KMS-11 (cell line): ENCODE measurements around the gene RNU2-63P.

Source experiments
- H2AFZ ChIP-seq: fragments of 200-600 bp; sonication (generic); 2 replicates; pipeline ENCODE4 v1.6.1; 2016; ENCODE audit warnings: antibody characterized with exemption, mixed run types, low read depth
- H3K27ac ChIP-seq: fragments of 200-600 bp; sonication (generic); 2 replicates; pipeline ENCODE4 v1.6.1; 2016; ENCODE audit warnings: mild to moderate bottlenecking, mixed run types
- H3K27me3 ChIP-seq: fragments of 200-600 bp; sonication (generic); 2 replicates; pipeline ENCODE4 v1.6.1; 2017; ENCODE audit warnings: mild to moderate bottlenecking, low read depth, mixed run types, moderate library complexity; ENCODE audit not compliant: insufficient read depth
- H3K36me3 ChIP-seq: fragments of 200-600 bp; sonication (generic); 2 replicates; pipeline ENCODE4 v1.6.1; 2017; ENCODE audit warnings: mild to moderate bottlenecking, mixed run types; ENCODE audit not compliant: insufficient read depth
- H3K4me1 ChIP-seq: fragments of 200-600 bp; sonication (generic); 2 replicates; pipeline ENCODE4 v1.6.1; 2016; ENCODE audit warnings: mild to moderate bottlenecking, low read depth, mixed run types; ENCODE audit not compliant: poor library complexity, severe bottlenecking
- H3K4me2 ChIP-seq: fragments of 200-600 bp; sonication (generic); 2 replicates; pipeline ENCODE4 v1.7.0; 2016; ENCODE audit warnings: mild to moderate bottlenecking, mixed run types
- H3K4me3 ChIP-seq: fragments of 200-600 bp; sonication (generic); IDR thresholded peaks from 2 replicates; pipeline ENCODE4 v1.6.1; 2017; ENCODE audit warnings: low read depth, low read length, mixed read lengths; ENCODE audit not compliant: insufficient read depth
- H3K79me2 ChIP-seq: fragments of 200-600 bp; sonication (generic); 2 replicates; pipeline ENCODE4 v1.6.1; 2016; ENCODE audit warnings: low read depth, mixed run types; ENCODE audit not compliant: insufficient read depth
- H3K9ac ChIP-seq: fragments of 200-600 bp; sonication (generic); 2 replicates; pipeline ENCODE4 v1.6.1; 2016; ENCODE audit warnings: mild to moderate bottlenecking, mixed run types
- H4K20me1 ChIP-seq: fragments of 200-600 bp; sonication (generic); 2 replicates; pipeline ENCODE4 v1.6.1; 2016; ENCODE audit warnings: mild to moderate bottlenecking, mixed run types; ENCODE audit not compliant: insufficient read depth
- CTCF ChIP-seq: fragments of 200-600 bp; sonication (generic); conservative IDR thresholded peaks from 2 replicates; pipeline ENCODE4 v1.6.1; 2017; ENCODE audit warnings: low read depth, mild to moderate bottlenecking, antibody characterized with exemption, low read length, moderate library complexity, mixed read lengths

Gene RNU2-63P

GRCh38 chr2:88058191-88058590 is 41.8 kb upstream of the RNU2-63P start:
- Histone ChIP-seq H3K4me3 (no peak overlapping the region), H3K27me3 (no peaks in the 10 kb centered on the region), H3K36me3 (no peaks in the 10 kb centered on the region), H3K27ac (no peak overlapping the region), H3K4me2 (no peak overlapping the region), H2AFZ (no peak overlapping the region), H3K4me1 (peaks cover 15% of the 10 kb centered on the region), H3K79me2 (peaks cover 19% of the 10 kb centered on the region), H4K20me1 (no peaks in the 10 kb centered on the region), H3K9ac (no peak overlapping the region)
- no peak for TF ChIP-seq CTCF

- H3K4me1 ChIP-seq, result peaks cover 18% of the 10 kb centered on the region
- H3K27me3 ChIP-seq, result no peaks in the 10 kb centered on the region
- H3K9ac ChIP-seq, result no peak overlapping the region
- H3K27ac ChIP-seq, result no peak overlapping the region
- H3K36me3 ChIP-seq, result no peaks in the 10 kb centered on the region
- TF ChIP-seq CTCF, result no peak
- peaks cover 19% of the 10 kb centered on the region for H3K79me2 ChIP-seq
- H4K20me1 ChIP-seq, result no peaks in the 10 kb centered on the region
- H2AFZ ChIP-seq, result no peak overlapping the region
- no peak overlapping the region for H3K4me3 ChIP-seq
- no peak overlapping the region for H3K4me2 ChIP-seq
Observed at GRCh38 chr2:88057437-88057844, 41.1 kb upstream of the RNU2-63P start.

GRCh38 chr2:88055371-88056128 is 39.2 kb upstream of the RNU2-63P start, which contains the start of gene KRCC1:
KRCC1 (minus strand) TSS chr2:88055783; CDS start chr2:88028563, 27,220 bp downstream.
- peak within 1 kb of the TSS; percentile 92 for H3K4me2 ChIP-seq
- no peaks in the 10 kb centered on the region for H3K27me3 ChIP-seq
- H4K20me1 ChIP-seq, result no peaks in the 10 kb centered on the region
- H2AFZ ChIP-seq, result peak within 1 kb of the TSS; percentile 86
- no peaks in the 10 kb centered on the region for H3K36me3 ChIP-seq
- TF ChIP-seq CTCF, result 0 out of 2 replicates have a peak, but pooled peaks have one; percentile 15
- H3K79me2 ChIP-seq, result peaks cover 19% of the 10 kb centered on the region
- peak within 1 kb of the TSS; percentile 94 for H3K4me3 ChIP-seq
- H3K4me1 ChIP-seq, result peaks cover 18% of the 10 kb centered on the region
- peak within 1 kb of the TSS; percentile 98 for H3K9ac ChIP-seq
- peak within 1 kb of the TSS; percentile 83 for H3K27ac ChIP-seq

GRCh38 chr2:88054782-88055370 is 38.5 kb upstream of the RNU2-63P start:
- Histone ChIP-seq H2AFZ (peak overlapping the region; percentile 86), H3K79me2 (peaks cover 19% of the 10 kb centered on the region), H3K4me2 (peak overlapping the region; percentile 92), H3K27me3 (no peaks in the 10 kb centered on the region), H3K36me3 (no peaks in the 10 kb centered on the region), H3K4me3 (peak overlapping the region; percentile 94), H3K9ac (peak overlapping the region; percentile 98), H3K4me1 (peaks cover 18% of the 10 kb centered on the region), H4K20me1 (no peaks in the 10 kb centered on the region), H3K27ac (peak overlapping the region; percentile 83)
- TF ChIP-seq CTCF, result 0 out of 2 replicates have a peak, but pooled peaks have one; percentile 8
